PFSK-1 (cell line): ENCODE measurements around the gene MAP6.

Experiments used
- FOXP2 ChIP-seq: optimal IDR thresholded peaks from 2 replicates; pipeline ENCODE3; 2011; ENCODE audit warnings: borderline replicate concordance, control low read depth, inconsistent platforms; ENCODE audit not compliant: insufficient read depth; ENCODE audit errors: extremely low read length, extremely low read depth
- POLR2AphosphoS5 ChIP-seq: IDR thresholded peaks from 2 replicates; pipeline ENCODE4 v1.6.1; 2012; ENCODE audit warnings: low read depth, mild to moderate bottlenecking, control low read depth, low read length, moderate library complexity
- SIN3A ChIP-seq: IDR thresholded peaks from 2 replicates; pipeline ENCODE4 v1.6.1; 2012; ENCODE audit warnings: mild to moderate bottlenecking, low read length, moderate library complexity, borderline replicate concordance; ENCODE audit not compliant: insufficient read depth
- TAF1 ChIP-seq: IDR thresholded peaks from 2 replicates; pipeline ENCODE4 v1.6.1; 2012; ENCODE audit warnings: low read length, control low read depth, borderline replicate concordance; ENCODE audit not compliant: insufficient read depth
- TF ChIP-seq, protein P1 (sequence below), 2 experiments: IDR thresholded peaks; 2 replicates each; pipeline versions ENCODE4 v1.6.1 to v1.8.0; 2011 to 2012; ENCODE audit warnings: low read depth in 2 of 2, low read length in 2 of 2, control low read depth in 1 of 2, inconsistent platforms in 1 of 2, mild to moderate bottlenecking in 1 of 2, moderate library complexity in 1 of 2; ENCODE audit not compliant: insufficient read depth in 1 of 2

DNA sequence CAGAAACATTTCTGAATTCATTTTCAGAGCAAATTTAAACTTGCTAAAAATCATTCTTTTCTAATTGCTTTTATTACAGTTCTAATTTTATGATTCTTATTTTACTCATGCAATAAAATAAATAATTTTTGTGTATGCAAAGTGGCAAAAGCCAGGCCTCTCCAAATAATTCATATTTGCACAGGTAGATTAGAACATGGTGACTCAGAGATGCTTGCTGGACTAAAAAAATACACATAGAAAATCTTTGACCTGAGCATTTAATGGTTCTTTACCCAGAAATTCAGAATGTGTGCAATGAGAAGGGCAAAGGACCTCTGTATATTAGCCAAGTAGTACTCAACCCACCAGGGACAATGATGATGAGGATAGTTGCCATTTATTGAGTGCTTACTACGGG lies 15.3 kb downstream of the MAP6 start:
- TF ChIP-seq POLR2AphosphoS5 (no peak), TAF1 (no peak), SIN3A (no peak), FOXP2 (no peak)
- TF ChIP-seq, protein P1, sequence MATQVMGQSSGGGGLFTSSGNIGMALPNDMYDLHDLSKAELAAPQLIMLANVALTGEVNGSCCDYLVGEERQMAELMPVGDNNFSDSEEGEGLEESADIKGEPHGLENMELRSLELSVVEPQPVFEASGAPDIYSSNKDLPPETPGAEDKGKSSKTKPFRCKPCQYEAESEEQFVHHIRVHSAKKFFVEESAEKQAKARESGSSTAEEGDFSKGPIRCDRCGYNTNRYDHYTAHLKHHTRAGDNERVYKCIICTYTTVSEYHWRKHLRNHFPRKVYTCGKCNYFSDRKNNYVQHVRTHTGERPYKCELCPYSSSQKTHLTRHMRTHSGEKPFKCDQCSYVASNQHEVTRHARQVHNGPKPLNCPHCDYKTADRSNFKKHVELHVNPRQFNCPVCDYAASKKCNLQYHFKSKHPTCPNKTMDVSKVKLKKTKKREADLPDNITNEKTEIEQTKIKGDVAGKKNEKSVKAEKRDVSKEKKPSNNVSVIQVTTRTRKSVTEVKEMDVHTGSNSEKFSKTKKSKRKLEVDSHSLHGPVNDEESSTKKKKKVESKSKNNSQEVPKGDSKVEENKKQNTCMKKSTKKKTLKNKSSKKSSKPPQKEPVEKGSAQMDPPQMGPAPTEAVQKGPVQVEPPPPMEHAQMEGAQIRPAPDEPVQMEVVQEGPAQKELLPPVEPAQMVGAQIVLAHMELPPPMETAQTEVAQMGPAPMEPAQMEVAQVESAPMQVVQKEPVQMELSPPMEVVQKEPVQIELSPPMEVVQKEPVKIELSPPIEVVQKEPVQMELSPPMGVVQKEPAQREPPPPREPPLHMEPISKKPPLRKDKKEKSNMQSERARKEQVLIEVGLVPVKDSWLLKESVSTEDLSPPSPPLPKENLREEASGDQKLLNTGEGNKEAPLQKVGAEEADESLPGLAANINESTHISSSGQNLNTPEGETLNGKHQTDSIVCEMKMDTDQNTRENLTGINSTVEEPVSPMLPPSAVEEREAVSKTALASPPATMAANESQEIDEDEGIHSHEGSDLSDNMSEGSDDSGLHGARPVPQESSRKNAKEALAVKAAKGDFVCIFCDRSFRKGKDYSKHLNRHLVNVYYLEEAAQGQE (IDR thresholded peaks at IDR 0.05; ENCODE audit: insufficient read depth in 1 of 2, low read depth in 2 of 2, low read length in 2 of 2): no peak
